DMS79 (cell line): ENCODE data around the gene POU6F2.
A peak's percentile ranks its signal among the peaks of the same experiment; 100 is the strongest.
"Not testable (repeated sequence)": the region's sequence is repeated elsewhere in the genome, so short reads cannot be mapped to it uniquely, and the experiment has no call there.

Source experiments
- DNase-seq: peaks from one replicate; lab custom pipeline; 2025; lab: John Stamatoyannopoulos, UW

The POU6F2 gene

DNA sequence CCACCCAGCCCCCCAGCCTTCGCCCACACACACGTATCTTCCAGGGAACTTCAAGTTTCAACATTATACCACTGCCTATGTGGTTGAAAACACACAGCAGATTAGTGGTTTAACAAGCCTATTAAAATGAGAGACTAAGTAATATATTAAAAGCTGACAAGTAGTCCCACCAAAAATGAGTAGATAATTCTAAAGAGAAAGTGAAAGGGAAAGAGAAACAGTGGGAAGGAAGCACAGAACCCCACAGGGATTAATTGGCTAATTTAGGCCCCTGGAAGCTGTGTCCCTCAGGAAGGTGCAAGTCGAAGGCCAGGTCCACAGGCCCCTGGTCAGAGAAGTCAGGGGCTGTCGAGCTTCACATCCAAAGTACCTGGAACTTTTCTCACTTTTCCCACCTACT is 378.0 kb downstream of the POU6F2 start:
- DNase-seq, result no peak

DNA sequence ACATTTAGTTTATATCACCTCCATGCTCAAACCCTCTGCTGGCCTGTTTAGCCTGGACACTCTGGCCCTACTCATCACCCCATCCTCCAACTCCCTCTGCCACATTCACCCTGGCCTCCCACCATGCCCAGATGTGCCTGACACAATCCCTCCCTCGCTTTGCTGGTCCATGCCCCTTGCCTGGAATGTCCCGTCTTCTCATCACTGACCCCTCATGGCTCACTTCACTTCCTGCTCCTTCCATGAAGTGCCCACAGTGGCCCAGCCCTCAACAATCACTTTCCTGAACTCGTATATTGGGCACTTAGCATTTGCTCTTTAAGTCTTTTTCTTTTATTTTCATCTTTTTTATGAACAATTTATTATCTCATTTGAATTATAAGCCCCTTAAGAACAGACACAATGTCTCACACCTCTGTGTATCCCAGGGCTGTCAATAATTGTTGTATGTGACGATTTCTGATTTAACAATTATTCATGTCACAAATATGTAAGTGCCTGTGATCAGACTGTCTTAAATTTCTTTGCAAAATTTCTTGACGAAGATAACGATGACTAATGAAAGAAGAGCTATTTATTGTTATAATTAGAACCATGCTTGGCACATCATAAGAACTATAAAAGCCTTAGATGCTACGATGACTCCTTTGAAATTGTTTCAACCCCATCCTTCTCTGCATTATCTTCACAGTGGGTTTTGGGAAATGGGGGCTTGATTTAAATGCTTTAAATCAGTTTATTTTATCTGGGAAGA is 378.6 kb downstream of the POU6F2 start:
- DNase-seq, result no peak

DNA sequence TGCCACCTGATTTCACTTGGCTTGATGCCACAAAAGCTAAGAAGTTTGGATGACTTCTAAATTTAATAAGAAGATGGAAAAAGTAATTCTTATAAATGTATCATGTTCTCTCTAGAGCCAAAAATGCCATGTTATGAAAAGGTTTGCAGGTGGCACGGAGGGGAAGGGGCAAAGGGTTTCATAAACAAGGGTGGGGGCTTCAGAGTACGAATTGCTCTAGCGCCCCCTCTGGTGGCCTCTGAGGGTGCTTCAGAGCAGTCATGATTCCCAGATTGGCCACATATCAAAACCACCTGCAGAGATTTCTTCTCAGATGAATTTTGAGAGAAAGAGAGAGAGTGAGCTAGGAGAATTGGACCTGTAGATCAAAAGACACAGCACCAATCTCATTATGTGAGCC is 379.9 kb downstream of the POU6F2 start:
- DNase-seq, result no peak

DNA sequence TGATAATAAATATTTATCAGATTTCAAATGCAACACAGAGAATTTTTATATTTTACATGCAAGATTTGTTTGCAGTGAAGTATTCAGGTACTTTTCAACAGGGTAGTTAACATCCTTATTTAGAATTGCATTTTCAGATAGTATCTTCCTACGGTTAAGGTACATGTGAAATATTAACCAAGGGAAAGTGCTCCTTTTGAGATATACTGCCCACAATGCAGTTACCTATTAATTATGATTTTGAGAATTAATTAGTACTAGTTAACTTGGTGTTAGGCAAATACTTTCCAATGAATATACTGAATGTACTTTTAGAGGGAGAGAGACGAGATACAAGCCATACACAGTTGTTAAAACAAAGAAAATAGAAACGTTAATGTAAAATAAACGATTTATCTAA is 382.3 kb downstream of the POU6F2 start:
- DNase-seq, result no peak

DNA sequence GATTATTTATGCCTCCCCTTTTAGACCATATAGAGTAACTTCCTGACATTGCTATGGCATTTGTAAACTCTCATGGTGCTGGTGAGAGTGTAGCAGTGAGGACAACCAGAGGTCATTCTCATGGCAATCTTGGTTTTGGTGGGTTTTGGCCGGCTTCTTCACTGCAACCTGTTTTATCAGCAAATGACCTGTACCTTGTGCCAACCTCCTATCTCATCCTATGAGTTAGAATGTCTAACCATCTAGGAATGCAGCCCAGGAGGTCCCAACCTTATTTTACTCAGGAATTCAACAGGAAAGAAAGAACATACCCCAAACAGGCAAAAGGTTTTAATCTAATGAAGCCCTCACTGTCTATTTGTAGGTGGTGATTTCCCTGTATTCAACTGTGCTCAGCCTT is 383.1 kb downstream of the POU6F2 start:
- no peak for DNase-seq

DNA sequence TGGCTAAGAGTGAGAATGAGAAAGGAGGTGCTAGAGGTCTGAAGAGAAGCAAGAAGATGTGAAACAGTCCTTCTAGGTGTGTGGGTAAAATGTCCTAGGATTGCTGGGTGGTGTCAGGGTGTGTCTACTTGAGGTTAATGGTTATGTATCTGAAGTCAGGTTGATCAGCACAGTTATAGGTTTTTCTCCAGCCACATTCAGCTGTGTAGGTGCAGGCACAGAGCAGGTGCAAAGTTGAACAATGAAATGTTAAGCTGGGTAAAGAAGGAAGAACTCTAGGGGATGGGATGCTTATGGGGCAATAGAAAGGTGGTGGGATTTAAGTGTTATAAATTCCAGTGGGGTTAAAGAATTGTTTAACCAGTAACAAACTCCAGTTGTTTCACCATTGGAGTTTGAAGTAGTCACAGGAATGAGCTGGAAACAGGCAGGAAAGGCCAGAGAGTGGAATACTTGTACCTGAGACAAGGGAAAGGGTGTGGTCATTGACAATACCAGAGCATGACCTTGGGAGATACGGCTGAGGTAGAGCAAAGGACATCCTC is 388.1 kb downstream of the POU6F2 start:
- no peak for DNase-seq

DNA sequence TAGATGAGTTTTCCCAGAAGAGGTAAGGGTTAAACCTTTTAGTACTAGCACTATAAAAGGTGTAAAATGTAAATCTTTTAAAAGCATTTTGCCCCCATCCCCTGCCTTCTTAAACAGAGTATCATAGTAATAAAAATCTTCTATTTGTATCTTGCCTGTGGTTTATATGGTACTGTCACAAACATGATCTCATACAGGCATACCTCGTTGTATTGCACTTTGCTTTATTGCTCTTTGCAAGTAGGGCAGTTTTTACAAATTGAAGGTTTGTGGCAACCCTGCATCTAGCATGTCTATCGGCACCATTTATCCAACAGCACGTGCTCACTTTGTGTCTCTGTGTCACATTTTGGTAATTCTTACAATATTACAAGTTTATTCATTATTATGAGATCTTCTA is 389.7 kb downstream of the POU6F2 start:
- no peak for DNase-seq

DNA sequence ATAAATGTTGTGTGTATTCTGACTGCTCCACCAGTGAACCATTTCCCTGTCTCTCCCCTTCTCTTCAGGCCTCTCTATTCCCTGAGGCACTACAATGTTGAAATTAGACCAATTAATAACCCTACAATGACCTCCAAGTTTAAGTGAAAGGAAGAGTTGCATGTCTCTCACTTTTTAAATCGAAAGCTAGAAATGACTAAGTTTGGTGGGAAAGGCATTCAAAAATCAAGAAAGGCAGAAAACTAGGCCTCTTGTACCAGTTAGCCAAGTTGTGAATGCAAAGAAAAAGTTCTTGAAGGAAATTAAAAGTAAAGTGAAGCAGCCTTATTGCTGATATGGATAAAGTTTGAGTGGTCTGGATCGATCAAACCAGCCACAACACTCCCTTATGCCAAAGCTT is 390.2 kb downstream of the POU6F2 start:
- DNase-seq, result no peak

DNA sequence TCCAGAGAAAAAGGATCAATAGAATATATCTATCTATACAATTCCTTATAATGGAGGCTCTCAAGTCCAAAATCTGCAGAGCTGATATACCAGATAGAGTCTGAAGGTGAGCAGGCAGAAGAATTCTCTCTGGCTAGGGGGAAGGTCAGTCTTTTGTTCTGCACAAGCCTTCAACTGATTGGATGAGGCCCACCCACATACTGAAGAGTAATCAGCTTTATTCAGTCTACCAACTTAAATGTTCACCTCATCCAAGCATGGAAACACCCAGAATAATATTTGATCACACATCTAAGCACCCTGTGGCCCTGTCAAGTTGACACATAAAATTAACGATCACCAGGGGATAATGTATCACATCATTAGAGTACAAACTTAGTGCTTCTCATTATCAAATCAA is 394.7 kb downstream of the POU6F2 start:
- DNase-seq, result no peak

DNA sequence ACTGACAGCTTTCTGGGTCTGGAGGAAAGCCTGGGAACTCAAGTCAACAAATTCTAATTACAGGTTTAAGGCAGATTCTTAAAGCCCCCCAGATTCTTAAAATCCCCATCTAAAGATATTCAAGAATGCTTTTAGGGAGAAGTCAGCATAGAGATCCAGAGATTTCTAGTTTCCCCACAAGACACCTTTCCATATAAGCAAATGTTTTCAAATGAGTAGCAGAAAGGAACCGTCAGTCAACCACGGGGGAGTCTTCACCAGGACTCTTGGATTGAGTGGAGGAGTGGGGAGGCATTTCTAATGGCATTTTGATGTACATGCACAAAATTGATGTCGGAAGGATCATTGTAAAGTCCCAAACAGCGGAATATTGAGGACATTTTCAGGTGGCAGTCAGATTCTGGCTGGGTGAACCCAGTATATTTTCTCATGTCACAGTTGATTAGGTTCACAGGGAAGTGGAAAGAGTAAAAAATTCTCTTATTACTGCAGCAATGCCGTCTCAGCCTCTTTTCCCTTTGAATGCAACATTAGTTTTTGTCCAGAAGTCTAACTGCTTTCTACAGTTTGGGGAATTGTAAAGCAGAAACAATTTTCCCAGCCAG is 396.8 kb downstream of the POU6F2 start:
- DNase-seq, result no peak

DNA sequence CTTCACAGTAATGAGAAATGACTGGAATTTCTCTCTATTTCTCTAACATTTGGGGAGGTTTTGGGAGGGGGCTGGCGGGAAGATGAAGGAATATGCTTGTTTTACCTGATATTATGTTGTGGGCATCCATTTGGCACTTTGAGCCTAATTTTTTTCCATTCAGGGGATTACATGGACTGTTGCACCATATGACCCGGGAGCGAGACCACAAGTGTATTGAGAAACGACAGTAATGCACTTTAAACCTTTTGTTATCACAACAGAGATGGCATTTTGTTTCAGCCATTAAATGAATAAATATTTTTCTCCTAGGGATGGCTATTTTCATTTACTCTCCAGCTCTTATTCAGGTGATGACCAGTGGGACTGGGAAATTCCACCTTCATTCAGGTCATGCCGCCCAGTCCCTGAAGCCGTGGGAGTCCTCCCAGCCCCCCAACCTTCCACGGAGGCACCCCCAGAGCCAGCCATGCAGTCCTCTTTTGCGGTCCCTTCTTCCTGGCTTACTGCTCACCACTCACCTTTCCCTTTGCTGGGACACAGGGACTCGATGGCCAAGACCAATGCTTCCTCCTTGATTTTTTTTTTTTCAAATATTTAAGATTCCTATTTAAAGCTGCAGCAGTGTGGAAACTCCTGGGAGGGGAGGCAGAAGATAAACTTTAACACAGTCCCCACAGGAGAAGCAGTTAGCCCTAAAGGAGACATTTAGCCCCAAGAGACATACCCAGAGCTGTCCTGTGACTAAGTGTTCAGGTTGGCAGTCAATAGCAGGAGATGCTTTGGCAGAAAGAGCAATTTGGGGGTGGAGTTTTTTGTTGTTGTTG is 397.6 kb downstream of the POU6F2 start:
- no peak for DNase-seq

DNA sequence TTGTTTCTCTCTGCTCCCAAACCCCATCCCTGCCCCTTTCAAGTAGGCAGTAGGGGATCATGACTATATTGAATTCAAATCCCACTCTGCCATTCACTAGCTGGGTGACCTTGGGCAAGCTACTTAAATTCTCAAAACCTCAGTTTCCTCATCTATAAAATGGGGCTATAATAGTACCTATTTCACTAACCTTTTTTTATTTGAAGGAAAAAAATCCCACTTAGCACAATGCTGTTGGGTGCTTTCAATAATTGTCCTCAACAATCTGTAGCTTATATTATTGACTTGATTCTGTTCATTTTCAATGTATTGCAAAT is 398.1 kb downstream of the POU6F2 start:
- DNase-seq, result no peak

DNA sequence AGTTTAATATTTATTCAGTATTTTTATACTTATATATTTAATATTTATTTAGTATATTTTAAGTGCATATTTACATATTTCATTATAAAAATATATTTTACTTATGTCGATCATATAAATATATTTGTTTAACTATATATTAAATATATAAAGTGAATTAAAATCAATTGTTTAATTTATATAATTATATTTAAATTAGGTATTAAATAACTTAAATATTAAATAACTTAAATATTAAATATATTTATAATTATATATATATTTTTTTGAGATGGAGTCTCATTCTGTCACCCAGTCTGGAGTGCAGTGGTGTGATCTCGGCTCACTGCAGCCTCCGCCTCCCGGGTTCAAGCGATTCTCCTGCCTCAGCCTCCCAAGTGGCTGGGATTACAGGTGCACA is 399.2 kb downstream of the POU6F2 start:
- not testable (repeated sequence) for DNase-seq

DNA sequence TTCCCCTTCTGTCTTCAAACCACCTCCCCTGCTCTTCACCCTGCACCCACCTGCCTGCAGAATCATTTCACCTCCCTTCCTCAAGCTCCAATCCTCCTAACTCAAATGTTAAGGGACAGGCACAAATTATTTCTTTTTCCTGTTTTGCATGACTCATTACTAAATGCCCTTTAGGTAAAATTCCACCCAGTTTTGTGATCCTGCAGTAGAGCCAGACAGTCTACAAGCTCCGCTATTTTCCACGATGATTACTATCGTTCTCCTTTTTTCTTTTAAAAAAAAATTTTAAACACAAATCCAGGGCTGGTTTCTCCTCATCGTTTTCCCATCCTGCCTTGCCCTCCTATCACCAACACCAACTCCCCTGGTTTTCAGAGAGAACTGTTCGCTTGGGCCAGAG is 401.7 kb downstream of the POU6F2 start:
- DNase-seq, result no peak

DNA sequence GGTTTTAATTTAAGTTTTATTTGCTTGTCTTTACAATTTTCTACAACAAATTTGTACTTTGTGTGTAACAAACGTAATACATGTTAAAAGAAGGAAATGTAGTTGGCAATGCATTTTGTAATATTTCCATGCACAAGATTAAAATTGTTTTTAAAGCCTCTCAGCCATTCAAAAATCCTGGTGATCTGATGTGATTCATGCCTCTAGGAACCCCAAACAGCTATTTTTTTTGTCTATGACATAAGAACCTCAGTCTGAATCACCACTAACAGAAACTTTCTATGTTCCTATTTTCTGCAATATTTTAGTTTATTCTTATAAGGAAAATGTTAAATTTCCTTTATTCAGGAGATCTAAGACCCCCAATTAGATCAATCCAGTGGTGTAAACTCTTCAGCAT is 405.4 kb downstream of the POU6F2 start:
- DNase-seq, result no peak

DNA sequence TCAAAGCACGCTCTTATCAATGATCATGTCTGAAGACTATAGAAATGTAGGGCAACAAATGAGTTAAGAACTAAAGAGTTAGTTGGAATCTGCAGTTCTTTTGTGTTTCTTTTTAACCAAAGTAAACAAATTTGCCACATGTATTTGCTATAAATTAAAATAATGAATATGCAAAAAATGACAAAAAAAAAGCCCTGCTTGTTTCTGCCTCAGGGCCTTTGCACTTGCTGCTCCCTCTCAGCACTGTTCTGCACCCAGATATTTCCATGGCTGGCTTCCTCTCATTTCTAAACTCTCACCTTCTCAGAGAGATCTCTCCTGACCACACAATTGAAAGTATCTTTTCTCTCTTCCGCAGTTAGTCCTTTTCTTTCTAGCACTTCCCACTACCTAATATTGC is 406.7 kb downstream of the POU6F2 start:
- DNase-seq, result no peak

DNA sequence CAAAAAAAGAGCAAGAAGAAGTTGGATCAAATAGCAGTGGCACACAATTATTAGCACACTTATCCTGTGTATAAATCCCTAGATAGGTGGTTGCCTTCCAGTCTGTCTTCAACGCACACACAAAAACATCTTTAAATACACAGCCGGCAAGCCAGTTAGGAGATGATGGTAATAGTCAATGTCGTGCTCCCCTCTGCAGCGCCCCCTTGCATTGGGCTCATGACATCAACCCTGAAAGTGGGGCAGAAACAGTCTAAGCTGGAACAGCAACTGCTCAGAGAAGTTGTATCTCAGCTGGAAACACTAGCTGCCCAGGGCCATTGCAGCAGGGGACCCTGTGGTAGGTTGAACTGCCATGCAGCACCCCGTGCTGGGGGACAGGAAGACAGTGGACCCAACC is 409.0 kb downstream of the POU6F2 start:
- no peak for DNase-seq

DNA sequence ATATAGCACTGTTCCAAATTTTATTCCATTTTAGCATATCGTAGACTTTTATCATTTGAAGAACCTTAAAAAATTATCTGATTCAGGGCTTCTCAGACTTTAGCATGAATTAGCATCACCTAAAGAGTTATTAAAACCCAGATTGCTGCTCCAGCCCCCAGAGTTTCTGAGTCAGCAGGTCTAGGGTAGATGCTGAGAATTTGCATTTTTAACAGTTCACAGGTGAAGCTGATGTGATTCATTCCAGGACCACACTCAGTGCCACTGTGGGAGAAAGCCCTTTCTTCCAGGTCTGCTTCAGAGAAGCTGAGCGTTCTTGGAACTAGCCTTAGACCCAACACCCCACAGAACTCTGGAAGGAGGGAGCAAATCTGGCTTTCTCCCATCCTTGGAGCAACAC is 414.4 kb downstream of the POU6F2 start:
- DNase-seq, result no peak

DNA sequence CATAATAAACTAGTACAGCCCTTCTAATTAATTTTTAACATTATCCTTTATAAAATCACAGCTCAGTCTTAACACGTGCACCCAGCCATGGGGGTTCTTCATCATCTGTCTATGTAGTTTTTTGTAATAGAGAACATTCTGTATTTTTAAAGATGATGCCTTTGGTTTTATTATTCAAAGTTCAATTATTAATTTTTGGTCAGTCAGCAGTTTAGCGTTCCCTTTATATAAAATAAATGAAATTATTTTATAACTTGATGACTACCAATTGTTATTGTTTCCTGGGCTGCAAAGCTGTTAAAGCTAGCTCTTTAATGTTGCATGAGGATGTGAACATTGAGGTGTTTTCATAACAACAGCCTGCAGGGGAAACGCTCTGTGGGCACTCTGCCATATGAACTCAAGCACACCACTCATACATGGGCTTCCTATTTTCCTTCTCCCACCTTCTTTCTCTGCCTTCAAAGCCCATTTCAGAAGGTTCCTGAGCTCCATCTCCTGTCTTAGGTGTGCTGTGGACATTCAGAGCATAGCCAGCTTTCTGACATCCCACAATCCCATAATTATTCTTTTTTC is 416.5 kb downstream of the POU6F2 start:
- DNase-seq, result peak; percentile 19

DNA sequence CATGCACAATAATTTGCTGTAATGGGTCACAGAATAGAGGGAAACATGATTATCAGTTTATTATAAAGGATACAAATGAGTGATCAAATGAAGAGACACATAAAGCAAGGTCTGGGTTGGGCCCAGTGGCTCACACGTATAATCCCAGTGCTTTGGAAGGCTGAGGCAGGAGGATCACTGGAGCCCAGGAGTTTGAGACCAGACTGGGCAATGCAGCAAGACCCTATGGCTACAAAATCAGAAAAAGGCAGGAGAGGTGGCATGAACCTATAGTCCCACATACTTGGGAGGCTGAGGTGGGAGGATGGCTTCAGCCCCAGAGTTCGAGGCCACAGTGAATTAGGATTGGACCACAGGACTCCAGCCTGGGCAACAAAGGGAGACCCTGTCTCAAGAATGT is 421.7 kb downstream of the POU6F2 start:
- no peak for DNase-seq

DNA sequence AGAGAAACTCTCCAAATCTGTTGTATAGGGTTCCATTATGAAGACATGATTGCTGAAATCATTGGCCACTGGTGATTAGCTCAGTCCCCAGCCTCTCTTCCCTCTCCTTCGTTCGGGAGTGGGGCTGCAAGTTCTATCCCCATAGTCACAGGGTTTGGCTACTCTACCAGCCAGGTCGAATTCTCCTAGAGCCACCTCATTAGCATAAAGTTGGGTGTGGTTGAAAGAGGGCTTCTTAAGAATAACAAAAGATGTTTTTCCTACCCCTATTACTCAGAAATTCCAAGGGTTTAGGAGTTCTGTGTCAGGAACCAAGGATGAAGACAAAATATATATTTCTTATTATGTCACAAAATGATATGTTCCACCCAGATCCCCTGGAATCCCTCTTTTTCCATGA is 422.3 kb downstream of the POU6F2 start:
- DNase-seq, result no peak

DNA sequence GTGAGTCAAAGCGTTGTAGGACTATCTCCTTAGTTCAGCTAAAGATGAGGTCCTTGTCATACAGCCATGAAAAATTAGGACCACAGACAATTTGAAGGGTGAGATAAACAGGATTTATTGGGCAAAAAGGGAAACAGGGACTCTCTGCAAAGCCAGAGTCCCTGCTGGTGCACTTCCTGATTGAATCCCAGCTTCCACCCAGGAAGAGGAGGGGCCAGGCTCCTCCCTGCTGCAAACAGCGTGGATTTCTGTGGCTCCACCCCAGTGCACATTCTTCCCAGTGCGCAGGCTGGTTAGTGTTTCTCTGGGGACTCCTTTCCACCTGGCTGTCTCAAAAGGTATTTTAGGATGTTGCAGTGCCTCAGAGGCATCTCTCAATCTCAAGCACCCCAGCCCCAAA is 423.1 kb downstream of the POU6F2 start:
- no peak for DNase-seq

DNA sequence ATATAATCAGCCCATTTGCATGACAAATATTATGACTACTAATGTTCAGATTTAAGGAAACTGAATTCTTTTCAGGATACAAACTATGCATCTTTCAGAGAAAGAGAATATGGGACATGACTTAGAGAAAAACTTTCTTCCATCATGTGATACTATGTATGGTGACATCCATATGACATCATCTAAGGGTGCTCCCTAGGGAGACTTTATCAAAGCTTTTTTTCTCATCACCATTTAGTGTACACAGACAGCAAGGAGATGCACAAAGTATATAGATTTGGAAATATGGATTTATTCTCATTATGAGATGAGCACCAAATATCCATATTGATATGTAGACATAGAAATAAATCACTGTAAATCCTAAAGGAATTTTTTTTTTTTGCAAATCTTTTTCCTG is 424.3 kb downstream of the POU6F2 start:
- no peak for DNase-seq
